PFSK-1 (cell line): ENCODE data around the gene ZBTB34.

Source experiments
- FOXP2 ChIP-seq: optimal IDR thresholded peaks from 2 replicates; pipeline ENCODE3; 2011; ENCODE audit warnings: borderline replicate concordance, control low read depth, inconsistent platforms; ENCODE audit not compliant: insufficient read depth; ENCODE audit errors: extremely low read length, extremely low read depth
- POLR2AphosphoS5 ChIP-seq: IDR thresholded peaks from 2 replicates; pipeline ENCODE4 v1.6.1; 2012; ENCODE audit warnings: low read depth, mild to moderate bottlenecking, control low read depth, low read length, moderate library complexity
- REST ChIP-seq, 2 experiments: IDR thresholded peaks; 2 replicates each; pipeline versions ENCODE4 v1.6.1 to v1.8.0; 2011 to 2012; ENCODE audit warnings: low read depth in 2 of 2, low read length in 2 of 2, control low read depth in 1 of 2, inconsistent platforms in 1 of 2, mild to moderate bottlenecking in 1 of 2, moderate library complexity in 1 of 2; ENCODE audit not compliant: insufficient read depth in 1 of 2
- SIN3A ChIP-seq: IDR thresholded peaks from 2 replicates; pipeline ENCODE4 v1.6.1; 2012; ENCODE audit warnings: mild to moderate bottlenecking, low read length, moderate library complexity, borderline replicate concordance; ENCODE audit not compliant: insufficient read depth
- TAF1 ChIP-seq: IDR thresholded peaks from 2 replicates; pipeline ENCODE4 v1.6.1; 2012; ENCODE audit warnings: low read length, control low read depth, borderline replicate concordance; ENCODE audit not compliant: insufficient read depth

ZBTB34 gene

GRCh38 chr9:126914458-126915280, 54.2 kb downstream of the ZBTB34 start, which contains the start of gene RALGPS1:
RALGPS1 (plus strand) TSS chr9:126914782; CDS start chr9:126962290, 47,508 bp downstream.
- TF ChIP-seq POLR2AphosphoS5 (no peak), REST (IDR thresholded peaks at IDR 0.05; ENCODE audit: insufficient read depth in 1 of 2, low read depth in 2 of 2, low read length in 2 of 2) (no peak), SIN3A (no peak), TAF1 (no peak), FOXP2 (peak; percentile 38)

GRCh38 chr9:126915281-126915816, 54.9 kb downstream of the ZBTB34 start:
- no peak for TF ChIP-seq SIN3A
- TF ChIP-seq REST (IDR thresholded peaks at IDR 0.05; ENCODE audit: insufficient read depth in 1 of 2, low read depth in 2 of 2, low read length in 2 of 2), result no peak
- TF ChIP-seq POLR2AphosphoS5, result no peak
- no peak for TF ChIP-seq TAF1
- no peak for TF ChIP-seq FOXP2

DNA sequence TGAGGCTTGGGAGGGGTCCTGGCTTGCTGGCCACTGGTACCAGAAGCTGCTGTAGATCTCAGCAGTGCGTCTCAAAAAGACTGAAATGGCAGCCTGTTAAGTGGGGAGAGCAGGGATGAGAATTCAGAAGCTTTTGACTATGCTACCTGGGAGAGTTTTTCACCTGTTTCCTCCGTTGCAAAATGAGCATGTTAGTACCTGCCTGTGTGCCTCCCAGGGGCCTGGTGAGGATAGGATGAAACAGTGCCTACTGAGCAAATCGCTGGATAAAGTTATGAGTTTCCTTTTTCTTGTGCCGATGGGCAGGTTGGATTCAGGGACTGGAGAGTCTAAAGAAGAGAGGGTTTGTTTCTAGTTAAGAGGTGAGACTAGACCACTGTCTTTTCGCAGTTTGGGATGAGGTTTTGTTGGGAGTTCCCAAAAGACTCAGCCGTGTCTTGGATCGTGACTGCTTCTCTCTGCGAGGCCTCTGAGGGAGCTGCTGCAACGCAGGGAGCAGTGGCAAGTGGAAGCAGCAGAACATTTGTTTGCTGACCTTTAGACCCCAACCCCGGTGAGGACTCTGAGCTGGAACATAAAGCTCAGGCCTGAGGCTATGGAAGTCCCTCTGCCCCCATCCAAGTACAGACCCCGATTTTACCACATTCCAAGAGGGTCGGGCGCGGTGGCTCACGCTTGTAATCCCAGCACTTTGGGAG, 55.6 kb downstream of the ZBTB34 start:
- TF ChIP-seq POLR2AphosphoS5 (no peak), REST (IDR thresholded peaks at IDR 0.05; ENCODE audit: insufficient read depth in 1 of 2, low read depth in 2 of 2, low read length in 2 of 2) (no peak), FOXP2 (no peak), SIN3A (no peak), TAF1 (no peak)

DNA sequence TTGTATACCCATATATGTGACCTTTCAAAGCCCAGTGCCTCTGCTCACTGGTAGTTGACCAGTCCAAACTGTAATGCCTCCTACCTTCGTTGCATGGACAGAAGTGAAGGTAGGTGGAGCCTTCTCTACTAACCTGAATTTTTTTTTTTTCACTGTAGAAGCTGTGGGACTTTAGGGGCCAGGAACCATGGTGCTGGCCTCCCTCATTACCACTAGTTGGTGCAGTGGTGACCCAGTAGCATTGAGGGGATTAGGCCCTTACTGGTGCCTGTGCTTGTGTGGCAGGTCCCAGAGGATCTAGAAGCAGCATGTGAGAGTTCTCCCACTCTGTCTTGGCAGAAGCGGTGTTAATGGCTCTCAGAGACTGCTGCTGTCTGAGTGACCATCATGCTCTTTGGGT, 56.5 kb downstream of the ZBTB34 start:
- TF ChIP-seq FOXP2 (no peak), POLR2AphosphoS5 (no peak), TAF1 (no peak), SIN3A (no peak), REST (IDR thresholded peaks at IDR 0.05; ENCODE audit: insufficient read depth in 1 of 2, low read depth in 2 of 2, low read length in 2 of 2) (no peak)
